ENCODE results near the gene ZACN.

ZACN gene

GRCh38 chr17:76123191-76123499 is 44.2 kb downstream of the ZACN start:
- no peaks in the 10 kb centered on the region for H3K9me3 ChIP-seq (ENCODE audit: control insufficient read depth, low read length)
- no peak overlapping the region for H3K4me3 ChIP-seq (ENCODE audit: low read length)
- H3K4me1 ChIP-seq (ENCODE audit: control insufficient read depth, insufficient read depth, low read length): peaks cover 8% of the 10 kb centered on the region
- H3K9ac ChIP-seq (ENCODE audit: low read length): no peak overlapping the region
- no peaks in the 10 kb centered on the region for H3K27me3 ChIP-seq (ENCODE audit: control insufficient read depth, insufficient read depth, low read length)
- H3K36me3 ChIP-seq (ENCODE audit: control insufficient read depth, insufficient read depth, low read length): no peaks in the 10 kb centered on the region

- H3K9ac ChIP-seq (ENCODE audit: low read length): no peak overlapping the region
- no peaks in the 10 kb centered on the region for H3K27me3 ChIP-seq (ENCODE audit: control insufficient read depth, insufficient read depth, low read length)
- H3K4me3 ChIP-seq (ENCODE audit: low read length): no peak overlapping the region
- H3K9me3 ChIP-seq (ENCODE audit: control insufficient read depth, low read length): no peaks in the 10 kb centered on the region
- H3K36me3 ChIP-seq (ENCODE audit: control insufficient read depth, insufficient read depth, low read length): no peaks in the 10 kb centered on the region
- H3K4me1 ChIP-seq (ENCODE audit: control insufficient read depth, insufficient read depth, low read length): peaks cover 8% of the 10 kb centered on the region
Measured at GRCh38 chr17:76123749-76124581, 45.0 kb downstream of the ZACN start.

GRCh38 chr17:76124582-76125390 is 45.8 kb downstream of the ZACN start:
- Histone ChIP-seq H3K27me3 (ENCODE audit: control insufficient read depth, insufficient read depth, low read length) (no peaks in the 10 kb centered on the region), H3K4me1 (ENCODE audit: control insufficient read depth, insufficient read depth, low read length) (peaks cover 8% of the 10 kb centered on the region), H3K4me3 (ENCODE audit: low read length) (no peak overlapping the region), H3K9me3 (ENCODE audit: control insufficient read depth, low read length) (no peaks in the 10 kb centered on the region), H3K36me3 (ENCODE audit: control insufficient read depth, insufficient read depth, low read length) (no peaks in the 10 kb centered on the region), H3K9ac (ENCODE audit: low read length) (no peak overlapping the region)

- no peaks in the 10 kb centered on the region for H3K36me3 ChIP-seq (ENCODE audit: control insufficient read depth, insufficient read depth, low read length)
- H3K9me3 ChIP-seq (ENCODE audit: control insufficient read depth, low read length): no peaks in the 10 kb centered on the region
- no peak overlapping the region for H3K9ac ChIP-seq (ENCODE audit: low read length)
- peaks cover 8% of the 10 kb centered on the region for H3K4me1 ChIP-seq (ENCODE audit: control insufficient read depth, insufficient read depth, low read length)
- no peak overlapping the region for H3K4me3 ChIP-seq (ENCODE audit: low read length)
- H3K27me3 ChIP-seq (ENCODE audit: control insufficient read depth, insufficient read depth, low read length): no peaks in the 10 kb centered on the region
Measured at GRCh38 chr17:76125391-76125675, 46.4 kb downstream of the ZACN start.

- H3K4me3 ChIP-seq (ENCODE audit: low read length): no peak overlapping the region
- H3K27me3 ChIP-seq (ENCODE audit: control insufficient read depth, insufficient read depth, low read length): no peaks in the 10 kb centered on the region
- H3K9ac ChIP-seq (ENCODE audit: low read length): no peak overlapping the region
- H3K9me3 ChIP-seq (ENCODE audit: control insufficient read depth, low read length): no peaks in the 10 kb centered on the region
- H3K36me3 ChIP-seq (ENCODE audit: control insufficient read depth, insufficient read depth, low read length): no peaks in the 10 kb centered on the region
- H3K4me1 ChIP-seq (ENCODE audit: control insufficient read depth, insufficient read depth, low read length): peaks cover 8% of the 10 kb centered on the region
Measured at GRCh38 chr17:76125922-76126321, 46.9 kb downstream of the ZACN start.

GRCh38 chr17:76130473-76130872 is 51.5 kb downstream of the ZACN start:
- Histone ChIP-seq H3K4me1 (ENCODE audit: control insufficient read depth, insufficient read depth, low read length) (peaks cover 7% of the 10 kb centered on the region), H3K36me3 (ENCODE audit: control insufficient read depth, insufficient read depth, low read length) (no peaks in the 10 kb centered on the region), H3K27me3 (ENCODE audit: control insufficient read depth, insufficient read depth, low read length) (peaks cover 4% of the 10 kb centered on the region), H3K4me3 (ENCODE audit: low read length) (no peak overlapping the region), H3K9me3 (ENCODE audit: control insufficient read depth, low read length) (no peaks in the 10 kb centered on the region), H3K9ac (ENCODE audit: low read length) (no peak overlapping the region)

GRCh38 chr17:76131051-76131691 is 52.2 kb downstream of the ZACN start:
- peaks cover 7% of the 10 kb centered on the region for H3K4me1 ChIP-seq (ENCODE audit: control insufficient read depth, insufficient read depth, low read length)
- H3K9me3 ChIP-seq (ENCODE audit: control insufficient read depth, low read length): no peaks in the 10 kb centered on the region
- H3K4me3 ChIP-seq (ENCODE audit: low read length): no peak overlapping the region
- H3K36me3 ChIP-seq (ENCODE audit: control insufficient read depth, insufficient read depth, low read length): no peaks in the 10 kb centered on the region
- peaks cover 4% of the 10 kb centered on the region for H3K27me3 ChIP-seq (ENCODE audit: control insufficient read depth, insufficient read depth, low read length)
- no peak overlapping the region for H3K9ac ChIP-seq (ENCODE audit: low read length)

- H3K9me3 ChIP-seq (ENCODE audit: control insufficient read depth, low read length): no peaks in the 10 kb centered on the region
- no peak overlapping the region for H3K9ac ChIP-seq (ENCODE audit: low read length)
- no peaks in the 10 kb centered on the region for H3K36me3 ChIP-seq (ENCODE audit: control insufficient read depth, insufficient read depth, low read length)
- H3K4me1 ChIP-seq (ENCODE audit: control insufficient read depth, insufficient read depth, low read length): peaks cover 7% of the 10 kb centered on the region
- no peak overlapping the region for H3K4me3 ChIP-seq (ENCODE audit: low read length)
- peaks cover 8% of the 10 kb centered on the region for H3K27me3 ChIP-seq (ENCODE audit: control insufficient read depth, insufficient read depth, low read length)
Measured at GRCh38 chr17:76131692-76132573, 53.0 kb downstream of the ZACN start.
